ENCODE data around the gene FOXP1. TPM values are rescaled to one million over a fixed set of nuclear protein-coding genes. Genes with fewer than 3 reads are reported as not detected.

Gene FOXP1
- total RNA-seq, 1 experiment from 2014 or later, result 2.9 TPM

- ChIA-PET CTCF (no interaction called here), POLR2A (no interaction called here)
- H3K27me3 ChIP-seq (ENCODE audit: control insufficient read depth, insufficient read depth, low read length), result peaks cover 5% of the 10 kb centered on the region; the same call in 1 of the 2 replicates
- TF ChIP-seq TCF7L2 (IDR thresholded peaks at IDR 0.05; ENCODE audit: low read depth, low read length), result no peak
- TF ChIP-seq POLR2AphosphoS5 (IDR thresholded peaks at IDR 0.05; ENCODE audit: low read depth, low read length), result no peak
- no peak for TF ChIP-seq REST (IDR thresholded peaks at IDR 0.05; ENCODE audit: insufficient read depth in 1 of 2, low read depth in 2 of 2, low read length in 1 of 2)
- no peak for TF ChIP-seq SIN3A (IDR thresholded peaks at IDR 0.05; ENCODE audit: borderline replicate concordance, insufficient read depth, low read depth, low read length)
- no peak for TF ChIP-seq CTCF (IDR thresholded peaks at IDR 0.05)
- ATAC-seq (no peak), DNase-seq (ENCODE audit: low read depth, low spot score) (no peak)
- in situ Hi-C loops (cut with HindIII; ENCODE audit: low pct_unique_long_range_greater_than_20kb, low sequenced_read_pairs) (no loop called here), intact Hi-C loops (cut with micrococcal nuclease; ENCODE audit: unreplicated experiment) (no loop called here)
- H3K4me1 ChIP-seq (ENCODE audit: control insufficient read depth, insufficient read depth, low read length), result no peaks in the 10 kb centered on the region; the same call in 1 of the 2 replicates
- H3K36me3 ChIP-seq (ENCODE audit: control insufficient read depth, insufficient read depth, low read length), result no peaks in the 10 kb centered on the region
- H3K9me3 ChIP-seq (ENCODE audit: control insufficient read depth, insufficient read depth, low read depth, low read length), result no peaks in the 10 kb centered on the region
- BruUV-seq (replicated peaks), result no TSS peak
- no peak overlapping the region for H3K4me3 ChIP-seq (ENCODE audit: low read depth in 2 of 2, low read length in 2 of 2)
- H3K27ac ChIP-seq (ENCODE audit: low read length), result no peak overlapping the region
These were observed 521.9 kb downstream of the FOXP1 start for GRCh38 chr3:71061581-71061980.

- no peaks in the 10 kb centered on the region for H3K36me3 ChIP-seq (ENCODE audit: control insufficient read depth, insufficient read depth, low read length)
- no peak overlapping the region for H3K27ac ChIP-seq (ENCODE audit: low read length)
- ChIA-PET POLR2A (no interaction called here), CTCF (interaction anchor here (0.5 kb wide), 1 partner anchor 235 kb away, joined by 3 read pairs; no protein-coding TSS in a partner anchor)
- H3K9me3 ChIP-seq (ENCODE audit: control insufficient read depth, insufficient read depth, low read depth, low read length), result no peaks in the 10 kb centered on the region
- H3K4me3 ChIP-seq (ENCODE audit: low read depth in 2 of 2, low read length in 2 of 2), result no peak overlapping the region
- in situ Hi-C loops (cut with HindIII; ENCODE audit: low pct_unique_long_range_greater_than_20kb, low sequenced_read_pairs) (no loop called here), intact Hi-C loops (cut with micrococcal nuclease; ENCODE audit: unreplicated experiment) (no loop called here)
- no TSS peak for BruUV-seq (replicated peaks)
- no peaks in the 10 kb centered on the region; the same call in 1 of the 2 replicates for H3K4me1 ChIP-seq (ENCODE audit: control insufficient read depth, insufficient read depth, low read length)
- ATAC-seq (no peak), DNase-seq (ENCODE audit: low read depth, low spot score) (no peak)
- TF ChIP-seq TCF7L2 (IDR thresholded peaks at IDR 0.05; ENCODE audit: low read depth, low read length) (no peak), SIN3A (IDR thresholded peaks at IDR 0.05; ENCODE audit: borderline replicate concordance, insufficient read depth, low read depth, low read length) (no peak), CTCF (IDR thresholded peaks at IDR 0.05) (no peak), POLR2AphosphoS5 (IDR thresholded peaks at IDR 0.05; ENCODE audit: low read depth, low read length) (no peak), REST (IDR thresholded peaks at IDR 0.05; ENCODE audit: insufficient read depth in 1 of 2, low read depth in 2 of 2, low read length in 1 of 2) (no peak)
- peaks cover 5% of the 10 kb centered on the region; the same call in 1 of the 2 replicates for H3K27me3 ChIP-seq (ENCODE audit: control insufficient read depth, insufficient read depth, low read length)
These were observed 522.5 kb downstream of the FOXP1 start for GRCh38 chr3:71061037-71061436.

Measured in Panc1 (cell line).